Nephron (organoid): Measurements from ENCODE around the gene TNS3.
A peak's percentile ranks its signal among the peaks of the same experiment; 100 is the strongest.
"Not testable (repeated sequence)": the region's sequence is repeated elsewhere in the genome, so short reads cannot be mapped to it uniquely, and the experiment has no call there.

Source experiments
- H3K27ac Mint-ChIP-seq, 3 experiments: 2 replicates each; pipeline ENCODE4 v1.8.0; 2020; ENCODE audit warnings: mixed read lengths in 3 of 3, mild to moderate bottlenecking in 2 of 3, moderate library complexity in 1 of 3
- H3K27me3 Mint-ChIP-seq: 2 replicates; pipeline ENCODE4 v1.8.0; 2021; ENCODE audit warnings: low read depth, mild to moderate bottlenecking, moderate library complexity, mixed read lengths
- H3K36me3 Mint-ChIP-seq: 2 replicates; pipeline ENCODE4 v1.8.0; 2020; ENCODE audit warnings: low read depth, mixed read lengths
- H3K4me1 Mint-ChIP-seq: 2 replicates; pipeline ENCODE4 v1.8.0; 2020; ENCODE audit warnings: mixed read lengths
- H3K4me3 Mint-ChIP-seq, 3 experiments: 2 replicates each; pipeline ENCODE4 v1.8.0; 2020; ENCODE audit warnings: mild to moderate bottlenecking in 3 of 3, mixed read lengths in 3 of 3, moderate library complexity in 2 of 3
- H3K9me3 Mint-ChIP-seq: 2 replicates; pipeline ENCODE4 v1.8.0; 2020; ENCODE audit warnings: mixed read lengths
- CTCF ChIP-seq, 3 experiments: fragments of 200-600 bp; sonication (generic); IDR thresholded peaks; one replicate each; pipeline ENCODE4 v1.5.0; 2021; ENCODE audit warnings: antibody characterized with exemption in 3 of 3; ENCODE audit not compliant: unreplicated experiment in 3 of 3

Gene TNS3

GRCh38 chr7:47470567-47471357 is 111.1 kb downstream of the TNS3 start:
- Mint-ChIP-seq H3K9me3 (no peaks in the 10 kb centered on the region), H3K27me3 (no peaks in the 10 kb centered on the region), H3K36me3 (peaks cover 21% of the 10 kb centered on the region), H3K4me1 (peaks cover 17% of the 10 kb centered on the region), H3K4me3 (peak overlapping the region in 2 of 3 experiments; percentile 43 to 56), H3K27ac (peak overlapping the region in 2 of 3 experiments; percentile 88 to 96)
- no peak for TF ChIP-seq CTCF (IDR thresholded peaks at IDR 0.05; ENCODE audit: unreplicated experiment in 3 of 3)

- Mint-ChIP-seq H3K4me3 (peak overlapping the region in 2 of 3 experiments; percentile 43 to 69), H3K4me1 (peaks cover 17% of the 10 kb centered on the region), H3K27ac (peak overlapping the region in 2 of 3 experiments; percentile 77 to 96), H3K36me3 (peaks cover 26% of the 10 kb centered on the region)
- not testable (repeated sequence) for H3K9me3 Mint-ChIP-seq, H3K27me3 Mint-ChIP-seq
These were observed 112.1 kb downstream of the TNS3 start for GRCh38 chr7:47469846-47470245.

GRCh38 chr7:47466832-47467231 is 115.1 kb downstream of the TNS3 start:
- H3K27me3 Mint-ChIP-seq = no peaks in the 10 kb centered on the region
- peaks cover 28% of the 10 kb centered on the region for H3K4me1 Mint-ChIP-seq
- H3K9me3 Mint-ChIP-seq = no peaks in the 10 kb centered on the region
- TF ChIP-seq CTCF (IDR thresholded peaks at IDR 0.05; ENCODE audit: unreplicated experiment in 3 of 3) = no peak
- H3K36me3 Mint-ChIP-seq = peaks cover 33% of the 10 kb centered on the region
- H3K27ac Mint-ChIP-seq = peak overlapping the region; percentile 3 to 73 (median 27)
- H3K4me3 Mint-ChIP-seq = no peak overlapping the region

- TF ChIP-seq CTCF (IDR thresholded peaks at IDR 0.05; ENCODE audit: unreplicated experiment in 3 of 3) = no peak
- Mint-ChIP-seq H3K27me3 (no peaks in the 10 kb centered on the region), H3K9me3 (no peaks in the 10 kb centered on the region), H3K27ac (peak overlapping the region in 1 of 3 experiments; percentile 42), H3K4me1 (peaks cover 35% of the 10 kb centered on the region), H3K36me3 (peaks cover 33% of the 10 kb centered on the region), H3K4me3 (no peak overlapping the region)
These were observed 116.7 kb downstream of the TNS3 start for GRCh38 chr7:47465191-47465590.

- no peaks in the 10 kb centered on the region for H3K9me3 Mint-ChIP-seq
- no peak overlapping the region for H3K27ac Mint-ChIP-seq
- H3K4me3 Mint-ChIP-seq = no peak overlapping the region
- no peak for TF ChIP-seq CTCF (IDR thresholded peaks at IDR 0.05; ENCODE audit: unreplicated experiment in 3 of 3)
- peaks cover 37% of the 10 kb centered on the region for H3K4me1 Mint-ChIP-seq
- peaks cover 29% of the 10 kb centered on the region for H3K36me3 Mint-ChIP-seq
- no peaks in the 10 kb centered on the region for H3K27me3 Mint-ChIP-seq
These were observed 117.6 kb downstream of the TNS3 start for GRCh38 chr7:47464266-47464665.

GRCh38 chr7:47461746-47462145 is 120.2 kb downstream of the TNS3 start:
- peaks cover 18% of the 10 kb centered on the region for H3K36me3 Mint-ChIP-seq
- H3K4me3 Mint-ChIP-seq = no peak overlapping the region
- peaks cover 4% of the 10 kb centered on the region for H3K27me3 Mint-ChIP-seq
- H3K27ac Mint-ChIP-seq = peak overlapping the region; percentile 20 to 90 (median 89)
- peaks cover 56% of the 10 kb centered on the region for H3K4me1 Mint-ChIP-seq
- no peaks in the 10 kb centered on the region for H3K9me3 Mint-ChIP-seq
- no peak for TF ChIP-seq CTCF (IDR thresholded peaks at IDR 0.05; ENCODE audit: unreplicated experiment in 3 of 3)
